Liver (tissue), 9 donors: ENCODE data around the gene TFE3. TPM values are rescaled to one million over a fixed set of nuclear protein-coding genes. Genes with fewer than 3 reads are reported as not detected.

Experiments
- DNase-seq: peaks from one replicate; pipeline ENCODE4 v3.0.0-alpha.2; 2017; ENCODE audit warnings: low spot score
- H3K27ac ChIP-seq, 2 donors: one replicate each; pipeline ENCODE4 v1.7.0; 2013; ENCODE audit warnings: inconsistent platforms in 2 of 2, low read length in 2 of 2, control low read depth in 1 of 2, low read depth in 1 of 2, mild to moderate bottlenecking in 1 of 2
- H3K27me3 ChIP-seq, 4 donors: one replicate each; pipeline versions ENCODE4 v1.6.1 to v1.7.0; 2013; ENCODE audit warnings: low read length in 3 of 4, inconsistent platforms in 1 of 4, mild to moderate bottlenecking in 1 of 4, moderate library complexity in 1 of 4; ENCODE audit not compliant: control insufficient read depth in 4 of 4, insufficient read depth in 4 of 4
- H3K36me3 ChIP-seq, 4 donors: one replicate each; pipeline versions ENCODE4 v1.6.1 to v1.7.0; 2013; ENCODE audit warnings: low read length in 3 of 4, mild to moderate bottlenecking in 3 of 4, low read depth in 1 of 4, moderate library complexity in 1 of 4; ENCODE audit not compliant: control insufficient read depth in 4 of 4, insufficient read depth in 3 of 4
- H3K4me1 ChIP-seq, 4 donors: one replicate each; pipeline versions ENCODE4 v1.6.1 to v1.7.0; 2013; ENCODE audit warnings: low read length in 3 of 4, mild to moderate bottlenecking in 3 of 4, moderate library complexity in 1 of 4; ENCODE audit not compliant: control insufficient read depth in 4 of 4, insufficient read depth in 4 of 4
- H3K4me3 ChIP-seq, 3 donors: one replicate each; pipeline versions ENCODE4 v1.6.1 to v1.7.0; 2013; ENCODE audit warnings: low read length in 3 of 3, control low read depth in 1 of 3, low read depth in 1 of 3, mild to moderate bottlenecking in 1 of 3
- H3K9ac ChIP-seq, 2 donors: one replicate each; pipeline ENCODE4 v1.7.0; 2013; ENCODE audit warnings: low read length in 2 of 2, mild to moderate bottlenecking in 2 of 2, moderate library complexity in 2 of 2, control low read depth in 1 of 2, low read depth in 1 of 2
- H3K9me3 ChIP-seq, 4 donors: one replicate each; pipeline versions ENCODE4 v1.6.1 to v1.7.0; 2013; ENCODE audit warnings: low read length in 3 of 4; ENCODE audit not compliant: control insufficient read depth in 4 of 4
- EGR1 ChIP-seq, 2 donors: IDR thresholded peaks; 2 replicates each; pipeline ENCODE4 v1.6.1; 2016 to 2018; ENCODE audit warnings: antibody characterized with exemption in 2 of 2, low read depth in 2 of 2
- FOXA2 ChIP-seq: IDR thresholded peaks from 2 replicates; pipeline ENCODE4 v1.6.1; 2016; ENCODE audit warnings: antibody characterized with exemption
- HNF4A ChIP-seq, 2 donors: conservative IDR thresholded peaks; 2 replicates each; pipeline ENCODE4 v1.6.1; 2016; ENCODE audit warnings: antibody characterized with exemption in 2 of 2, mild to moderate bottlenecking in 2 of 2
- HNF4G ChIP-seq: IDR thresholded peaks from 2 replicates; pipeline ENCODE4 v1.6.1; 2016; ENCODE audit warnings: antibody characterized with exemption
- JUND ChIP-seq, 2 donors: IDR thresholded peaks; 2 replicates each; pipeline ENCODE4 v1.6.1; 2016; ENCODE audit warnings: antibody characterized with exemption in 2 of 2
- MAX ChIP-seq: IDR thresholded peaks from 2 replicates; pipeline ENCODE4 v1.6.1; 2016; ENCODE audit warnings: antibody characterized with exemption
- NR2F2 ChIP-seq: IDR thresholded peaks from 2 replicates; pipeline ENCODE4 v1.6.1; 2016; ENCODE audit warnings: antibody characterized with exemption
- RAD21 ChIP-seq, 2 donors: IDR thresholded peaks; 2 replicates each; pipeline ENCODE4 v1.6.1; 2016; ENCODE audit warnings: antibody characterized with exemption in 2 of 2, mild to moderate bottlenecking in 2 of 2
- RXRA ChIP-seq, 2 donors: IDR thresholded peaks; 2 replicates each; pipeline ENCODE4 v1.6.1; 2017 to 2018; ENCODE audit warnings: antibody characterized with exemption in 2 of 2, mild to moderate bottlenecking in 1 of 2
- SP1 ChIP-seq: IDR thresholded peaks from 2 replicates; pipeline ENCODE4 v1.6.1; 2018; ENCODE audit warnings: antibody characterized with exemption, mild to moderate bottlenecking
- TAF1 ChIP-seq: conservative IDR thresholded peaks from 2 replicates; pipeline ENCODE4 v1.6.1; 2016; ENCODE audit warnings: antibody characterized with exemption, mild to moderate bottlenecking
- YY1 ChIP-seq: IDR thresholded peaks from 2 replicates; pipeline ENCODE4 v1.6.1; 2016; ENCODE audit warnings: antibody characterized with exemption, mild to moderate bottlenecking
- ZBTB33 ChIP-seq: IDR thresholded peaks from 2 replicates; pipeline ENCODE4 v1.6.1; 2016; ENCODE audit warnings: antibody characterized with exemption
- WGBS: extraction: QIAGEN DNeasy Blood & Tissue Kit; methylation state at CpG from one replicate; pipeline ENCODE4 v1.1.7; 2013; 5-methylcytosine and 5-hydroxymethylcytosine counted together
- polyA plus RNA-seq, 2 donors: library from polyadenylated mRNA; stranded (reverse) in 1 of 2; unstranded in 1 of 2; fragments of 200-250 nt in 1 of 2; fragments of >200 nt in 1 of 2; fragmentation: Nextera tagmentation in 1 of 2; extraction: Ambion mirVana in 1 of 2; gene quantifications; one replicate each; pipeline versions ENCODE4 v1.2.1 to v1.2.3, GENCODE V29; 2013 to 2015
- total RNA-seq, 2 donors: library from RNA; depleted of rRNA; stranded (reverse); fragments of >200 nt; gene quantifications; one replicate each; pipeline ENCODE4 v1.2.3, GENCODE V29; 2014
- TF ChIP-seq, protein P1 (sequence below): IDR thresholded peaks from 2 replicates; pipeline ENCODE4 v1.6.1; 2016; ENCODE audit warnings: antibody characterized with exemption, mild to moderate bottlenecking
- donor health status: healthy.
- donor health status: healthy.
- donor health status: healthy.
- donor health status: healthy.
- donor health status: healthy.

Gene TFE3
- total and polyA plus RNA-seq, 4 donors, result 8.6 to 22.4 (median 13.3) TPM

DNA sequence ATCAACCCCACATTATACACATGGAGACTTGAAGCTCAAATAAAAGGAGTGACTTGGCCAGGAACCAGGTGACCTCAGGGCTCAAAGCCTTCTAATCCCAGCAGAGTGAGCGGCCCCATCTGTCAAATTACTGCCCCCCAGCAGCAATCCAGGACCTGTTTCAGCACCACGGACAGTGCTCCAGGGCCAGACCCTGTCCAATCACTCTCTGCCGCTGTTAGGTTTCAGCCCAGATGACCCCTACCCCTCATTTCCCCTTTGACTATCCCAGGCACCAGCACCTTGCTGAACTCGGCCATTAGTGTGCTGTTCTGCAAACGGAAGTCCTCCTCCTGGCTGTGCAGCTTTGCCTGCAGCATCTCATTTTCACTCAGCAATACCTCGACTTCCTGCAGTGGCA lies 46.2 kb downstream of the TFE3 start:
- no peaks in the 10 kb centered on the region for H3K27me3 ChIP-seq
- H3K9ac ChIP-seq, result no peak overlapping the region
- TF ChIP-seq SP1 (no peak), HNF4A (conservative IDR thresholded peaks at IDR 0.05) (no peak), RXRA (IDR thresholded peaks at IDR 0.05) (no peak), FOXA2 (no peak), TAF1 (no peak)
- TF ChIP-seq, protein P1, sequence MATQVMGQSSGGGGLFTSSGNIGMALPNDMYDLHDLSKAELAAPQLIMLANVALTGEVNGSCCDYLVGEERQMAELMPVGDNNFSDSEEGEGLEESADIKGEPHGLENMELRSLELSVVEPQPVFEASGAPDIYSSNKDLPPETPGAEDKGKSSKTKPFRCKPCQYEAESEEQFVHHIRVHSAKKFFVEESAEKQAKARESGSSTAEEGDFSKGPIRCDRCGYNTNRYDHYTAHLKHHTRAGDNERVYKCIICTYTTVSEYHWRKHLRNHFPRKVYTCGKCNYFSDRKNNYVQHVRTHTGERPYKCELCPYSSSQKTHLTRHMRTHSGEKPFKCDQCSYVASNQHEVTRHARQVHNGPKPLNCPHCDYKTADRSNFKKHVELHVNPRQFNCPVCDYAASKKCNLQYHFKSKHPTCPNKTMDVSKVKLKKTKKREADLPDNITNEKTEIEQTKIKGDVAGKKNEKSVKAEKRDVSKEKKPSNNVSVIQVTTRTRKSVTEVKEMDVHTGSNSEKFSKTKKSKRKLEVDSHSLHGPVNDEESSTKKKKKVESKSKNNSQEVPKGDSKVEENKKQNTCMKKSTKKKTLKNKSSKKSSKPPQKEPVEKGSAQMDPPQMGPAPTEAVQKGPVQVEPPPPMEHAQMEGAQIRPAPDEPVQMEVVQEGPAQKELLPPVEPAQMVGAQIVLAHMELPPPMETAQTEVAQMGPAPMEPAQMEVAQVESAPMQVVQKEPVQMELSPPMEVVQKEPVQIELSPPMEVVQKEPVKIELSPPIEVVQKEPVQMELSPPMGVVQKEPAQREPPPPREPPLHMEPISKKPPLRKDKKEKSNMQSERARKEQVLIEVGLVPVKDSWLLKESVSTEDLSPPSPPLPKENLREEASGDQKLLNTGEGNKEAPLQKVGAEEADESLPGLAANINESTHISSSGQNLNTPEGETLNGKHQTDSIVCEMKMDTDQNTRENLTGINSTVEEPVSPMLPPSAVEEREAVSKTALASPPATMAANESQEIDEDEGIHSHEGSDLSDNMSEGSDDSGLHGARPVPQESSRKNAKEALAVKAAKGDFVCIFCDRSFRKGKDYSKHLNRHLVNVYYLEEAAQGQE, result peak; percentile 97
- no peak for DNase-seq
- peaks cover 0 to 8% (median 5%) of the 10 kb centered on the region in 4 donors for H3K4me1 ChIP-seq
- H3K36me3 ChIP-seq, result peaks cover 5 to 25% (median 13%) of the 10 kb centered on the region in 4 donors
- WGBS, result 82% methylated on average over 6 of the region's 6 CpGs
- no peak overlapping the region for H3K27ac ChIP-seq
- H3K9me3 ChIP-seq, result no peaks in the 10 kb centered on the region
- H3K4me3 ChIP-seq, result no peak overlapping the region

DNA sequence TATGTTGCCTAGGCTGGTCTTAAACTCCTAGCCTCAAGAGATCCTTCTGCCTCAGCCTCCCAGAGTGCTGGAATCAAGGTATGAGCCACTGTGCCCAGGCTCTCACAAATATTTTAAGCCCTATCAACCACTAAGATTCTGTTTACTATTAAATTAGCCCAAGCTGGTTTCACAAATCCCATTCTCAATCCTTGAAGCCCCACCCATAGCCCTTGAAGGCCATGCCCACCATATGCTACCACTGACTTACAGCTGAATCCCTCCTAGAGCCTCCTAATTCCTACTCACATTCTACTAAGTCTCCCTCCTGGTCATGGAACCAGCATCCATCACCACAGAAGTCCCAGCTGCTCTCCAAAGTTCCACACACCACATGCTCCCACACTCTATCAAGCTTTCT lies 50.8 kb downstream of the TFE3 start:
- peaks cover 4 to 45% (median 13%) of the 10 kb centered on the region in 4 donors for H3K36me3 ChIP-seq
- H3K4me3 ChIP-seq, result no peak overlapping the region
- TF ChIP-seq RAD21 (IDR thresholded peaks at IDR 0.05) (no peak), YY1 (no peak)
- no peak overlapping the region for H3K9ac ChIP-seq
- no peaks in the 10 kb centered on the region for H3K4me1 ChIP-seq
- no peaks in the 10 kb centered on the region for H3K27me3 ChIP-seq
- no peak overlapping the region for H3K27ac ChIP-seq
- DNase-seq, result no peak
- H3K9me3 ChIP-seq, result no peaks in the 10 kb centered on the region

GRCh38 chrX:48989483-48989882 lies 53.7 kb downstream of the TFE3 start:
- Histone ChIP-seq H3K9me3 (no peaks in the 10 kb centered on the region), H3K9ac (no peak overlapping the region), H3K36me3 (peaks cover 2 to 46% (median 13%) of the 10 kb centered on the region in 4 donors), H3K4me1 (no peaks in the 10 kb centered on the region), H3K27me3 (no peaks in the 10 kb centered on the region), H3K4me3 (no peak overlapping the region), H3K27ac (no peak overlapping the region)
- no peak for DNase-seq
- whole genome bisulfite sequencing, result 90% methylated on average over 4 of the region's 4 CpGs
- TF ChIP-seq HNF4G, result no peak
- TF ChIP-seq EGR1 (IDR thresholded peaks at IDR 0.05; ENCODE audit: low read depth in 2 of 2), result no peak
- TF ChIP-seq TAF1, result no peak
- no peak for TF ChIP-seq SP1
- TF ChIP-seq JUND (IDR thresholded peaks at IDR 0.05), result no peak
- TF ChIP-seq NR2F2, result no peak
- TF ChIP-seq ZBTB33, result no peak
- TF ChIP-seq MAX, result no peak
- TF ChIP-seq FOXA2, result no peak
- no peak for TF ChIP-seq YY1
